Gastroesophageal sphincter (tissue), 3 donors: Measurements from ENCODE around the gene SAMM50.

Experiments
- EP300 ChIP-seq: sonication (generic); formaldehyde crosslinking; IDR thresholded peaks from one replicate; pipeline ENCODE4 v1.6.1; 2017; ENCODE audit warnings: antibody characterized with exemption, mild to moderate bottlenecking
- TF ChIP-seq, protein P1 (sequence below), 4 experiments: fragments of 200-600 bp in 2 of 4; fragments of 450-650 bp in 2 of 4; sonication (generic) in 1 of 4; IDR thresholded peaks; one replicate each; pipeline ENCODE4 v1.5.1; 2017 to 2019; ENCODE audit warnings: antibody characterized with exemption in 4 of 4, mild to moderate bottlenecking in 2 of 4, moderate library complexity in 2 of 4

DNA sequence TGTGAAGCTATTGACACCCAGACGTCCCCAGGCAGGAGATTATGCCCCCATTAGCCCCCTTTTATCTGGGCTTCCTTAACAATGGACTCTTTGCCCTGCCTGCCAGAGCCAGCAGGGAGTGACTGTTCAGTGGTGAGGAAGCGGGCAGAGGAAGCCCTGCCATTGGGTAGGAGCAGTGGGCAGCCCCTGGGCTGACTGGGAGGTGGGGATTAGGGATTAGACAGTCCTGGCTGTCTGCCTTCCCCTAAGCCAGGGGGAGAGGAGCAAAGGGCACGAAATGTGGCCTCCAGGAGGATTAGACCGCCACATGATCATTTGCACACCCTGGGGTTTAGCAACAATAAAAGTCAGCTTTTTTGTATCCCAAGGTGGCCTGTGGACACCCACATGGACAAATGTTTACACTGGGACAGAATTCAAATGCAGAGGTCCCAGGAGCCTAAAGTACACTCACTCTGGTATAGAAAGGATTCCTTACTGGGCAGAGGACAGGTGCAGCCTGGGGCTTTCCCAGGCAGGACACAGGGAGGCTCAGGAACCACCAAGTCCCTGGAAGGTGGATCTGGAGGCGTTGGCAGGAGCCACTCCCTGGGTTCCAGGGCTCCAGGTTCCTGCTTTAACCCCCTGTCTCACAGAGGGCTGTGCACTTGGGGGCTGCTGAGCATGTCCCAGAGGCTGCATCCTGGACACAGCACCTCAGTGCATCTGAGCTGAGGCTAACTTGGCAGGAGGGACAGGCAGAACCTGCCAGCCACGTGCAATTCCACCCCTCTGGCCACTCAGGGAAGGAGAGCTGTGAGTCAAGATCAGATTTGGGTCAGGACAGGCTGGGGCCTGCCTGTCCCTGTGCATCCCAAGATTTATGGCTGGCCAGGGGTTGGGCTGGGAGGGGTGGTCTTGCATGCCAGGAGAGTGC, 29.6 kb upstream of the SAMM50 start:
- TF ChIP-seq, protein P1, sequence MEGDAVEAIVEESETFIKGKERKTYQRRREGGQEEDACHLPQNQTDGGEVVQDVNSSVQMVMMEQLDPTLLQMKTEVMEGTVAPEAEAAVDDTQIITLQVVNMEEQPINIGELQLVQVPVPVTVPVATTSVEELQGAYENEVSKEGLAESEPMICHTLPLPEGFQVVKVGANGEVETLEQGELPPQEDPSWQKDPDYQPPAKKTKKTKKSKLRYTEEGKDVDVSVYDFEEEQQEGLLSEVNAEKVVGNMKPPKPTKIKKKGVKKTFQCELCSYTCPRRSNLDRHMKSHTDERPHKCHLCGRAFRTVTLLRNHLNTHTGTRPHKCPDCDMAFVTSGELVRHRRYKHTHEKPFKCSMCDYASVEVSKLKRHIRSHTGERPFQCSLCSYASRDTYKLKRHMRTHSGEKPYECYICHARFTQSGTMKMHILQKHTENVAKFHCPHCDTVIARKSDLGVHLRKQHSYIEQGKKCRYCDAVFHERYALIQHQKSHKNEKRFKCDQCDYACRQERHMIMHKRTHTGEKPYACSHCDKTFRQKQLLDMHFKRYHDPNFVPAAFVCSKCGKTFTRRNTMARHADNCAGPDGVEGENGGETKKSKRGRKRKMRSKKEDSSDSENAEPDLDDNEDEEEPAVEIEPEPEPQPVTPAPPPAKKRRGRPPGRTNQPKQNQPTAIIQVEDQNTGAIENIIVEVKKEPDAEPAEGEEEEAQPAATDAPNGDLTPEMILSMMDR (IDR thresholded peaks at IDR 0.05), result no peak
- no peak for TF ChIP-seq EP300
